GM12878 (cell line): ENCODE results near the gene PCSK2.

ENCODE experiments used
- ATF7 ChIP-seq: fragments of 450-650 bp; IDR thresholded peaks from 2 replicates; pipeline ENCODE4 v1.6.1; 2016; ENCODE audit warnings: low read depth, mild to moderate bottlenecking
- E2F8 ChIP-seq: fragments of 450-650 bp; IDR thresholded peaks from 2 replicates; pipeline ENCODE4 v1.6.1; 2018; ENCODE audit warnings: mild to moderate bottlenecking, low read depth, moderate library complexity; ENCODE audit not compliant: partially characterized antibody
- ELK1 ChIP-seq: IDR thresholded peaks from 2 replicates; pipeline ENCODE4 v1.6.1; 2012; ENCODE audit warnings: low read depth, low read length, improper control_type of control experiment
- KAT2A ChIP-seq: conservative IDR thresholded peaks from 2 replicates; pipeline ENCODE4 v1.6.1; 2011; ENCODE audit warnings: low read depth, low read length; ENCODE audit not compliant: control insufficient read depth
- NR2C2 ChIP-seq: IDR thresholded peaks from 2 replicates; pipeline ENCODE4 v1.6.1; 2011; ENCODE audit warnings: borderline replicate concordance, low read depth; ENCODE audit not compliant: control insufficient read depth, insufficient read length
- PKNOX1 ChIP-seq: fragments of 450-650 bp; IDR thresholded peaks from 2 replicates; pipeline ENCODE4 v1.6.1; 2016; ENCODE audit warnings: mild to moderate bottlenecking
- TCF3 ChIP-seq: IDR thresholded peaks from 2 replicates; pipeline ENCODE4 v1.6.1; 2012; ENCODE audit warnings: low read depth, mild to moderate bottlenecking, low read length, borderline replicate concordance; ENCODE audit not compliant: insufficient read depth
- USF2 ChIP-seq: IDR thresholded peaks from 2 replicates; pipeline ENCODE4 v1.6.1; 2011; ENCODE audit warnings: low read depth, low read length, improper control_type of control experiment, borderline replicate concordance

GRCh38 chr20:17197041-17197440, 29.8 kb upstream of the PCSK2 start:
- TF ChIP-seq KAT2A, result no peak
- no peak for TF ChIP-seq TCF3
- no peak for TF ChIP-seq ATF7
- TF ChIP-seq NR2C2, result no peak
- TF ChIP-seq USF2, result no peak
- no peak for TF ChIP-seq ELK1
- no peak for TF ChIP-seq E2F8
- no peak for TF ChIP-seq PKNOX1
